Upper lobe of left lung (tissue), 6 donors: ENCODE measurements around the gene GGN. TPM values are rescaled to one million over a fixed set of nuclear protein-coding genes. Genes with fewer than 3 reads are reported as not detected.

ENCODE experiments used
- ATAC-seq, 2 donors: fragments of 200-7000 bp; cut with Tn5 transposase; one replicate each; pipeline ENCODE4 v1.9.1; 2022; ENCODE audit warnings: mild to moderate bottlenecking in 2 of 2, moderate library complexity in 2 of 2; ENCODE audit not compliant: low FRiP score in 2 of 2
- DNase-seq, 2 donors: peaks; one replicate each; pipeline ENCODE4 v3.0.0-alpha.2; 2019 to 2020
- H3K27ac ChIP-seq, 4 donors: fragments of 200-600 bp; sonication (generic); one replicate each; pipeline ENCODE4 v1.5.1; 2016 to 2019
- H3K27me3 ChIP-seq, 4 donors: fragments of 200-600 bp; sonication (generic); one replicate each; pipeline ENCODE4 v1.5.1; 2017 to 2019
- H3K36me3 ChIP-seq, 4 donors: fragments of 200-600 bp; sonication (generic); one replicate each; pipeline ENCODE4 v1.5.1; 2016 to 2019
- H3K4me1 ChIP-seq, 4 donors: fragments of 200-600 bp; sonication (generic); one replicate each; pipeline ENCODE4 v1.5.1; 2018 to 2019
- H3K4me3 ChIP-seq, 4 donors: fragments of 200-600 bp; sonication (generic); one replicate each; pipeline ENCODE4 v1.5.1; 2017 to 2019; ENCODE audit warnings: mild to moderate bottlenecking in 2 of 4, moderate library complexity in 1 of 4
- H3K9me3 ChIP-seq, 4 donors: fragments of 200-600 bp; sonication (generic); one replicate each; pipeline ENCODE4 v1.5.1; 2018 to 2019
- EP300 ChIP-seq, 4 donors: sonication (generic); formaldehyde crosslinking; IDR thresholded peaks; one replicate each; pipeline ENCODE4 v1.5.1; 2017; ENCODE audit warnings: antibody characterized with exemption in 4 of 4, control low read depth in 2 of 4
- POLR2A ChIP-seq, 4 donors: fragments of 450-650 bp; IDR thresholded peaks; one replicate each; pipeline ENCODE4 v1.5.1; 2016 to 2017; ENCODE audit warnings: antibody characterized with exemption in 4 of 4, mild to moderate bottlenecking in 2 of 4
- POLR2AphosphoS5 ChIP-seq, 2 donors: sonication (generic); formaldehyde crosslinking; IDR thresholded peaks; one replicate each; pipeline ENCODE4 v1.5.1; 2017; ENCODE audit warnings: antibody characterized with exemption in 2 of 2
- WGBS, 2 donors: methylation state at CpG; one replicate each; pipeline ENCODE4 v1.1.5; 2017 to 2018; 5-methylcytosine and 5-hydroxymethylcytosine counted together
- total RNA-seq, 6 donors: library from RNA; depleted of rRNA in 4 of 6; stranded (reverse); fragments of >200 nt in 4 of 6; gene quantifications; one replicate each; pipeline versions ENCODE4 v1.1.0 to v1.2.1, GENCODE V29; 2016 to 2021
- TF ChIP-seq, protein P1 (sequence below), 6 experiments: fragments of 450-650 bp in 4 of 6; fragments of 200-600 bp in 2 of 6; sonication (generic) in 2 of 6; IDR thresholded peaks; one replicate each; pipeline ENCODE4 v1.5.1; 2016 to 2019; ENCODE audit warnings: antibody characterized with exemption in 6 of 6
- donor health status: DM: no; HTN: no; CAD: no; lungs with moderate emphysema.
- donor health status: DM: no; HTN: yes; CAD: no; lungs with severe emphysema.

The GGN gene
- total RNA-seq, 6 donors from 2014 or later, result 0.44 to 8.4 (median 0.95) TPM

DNA sequence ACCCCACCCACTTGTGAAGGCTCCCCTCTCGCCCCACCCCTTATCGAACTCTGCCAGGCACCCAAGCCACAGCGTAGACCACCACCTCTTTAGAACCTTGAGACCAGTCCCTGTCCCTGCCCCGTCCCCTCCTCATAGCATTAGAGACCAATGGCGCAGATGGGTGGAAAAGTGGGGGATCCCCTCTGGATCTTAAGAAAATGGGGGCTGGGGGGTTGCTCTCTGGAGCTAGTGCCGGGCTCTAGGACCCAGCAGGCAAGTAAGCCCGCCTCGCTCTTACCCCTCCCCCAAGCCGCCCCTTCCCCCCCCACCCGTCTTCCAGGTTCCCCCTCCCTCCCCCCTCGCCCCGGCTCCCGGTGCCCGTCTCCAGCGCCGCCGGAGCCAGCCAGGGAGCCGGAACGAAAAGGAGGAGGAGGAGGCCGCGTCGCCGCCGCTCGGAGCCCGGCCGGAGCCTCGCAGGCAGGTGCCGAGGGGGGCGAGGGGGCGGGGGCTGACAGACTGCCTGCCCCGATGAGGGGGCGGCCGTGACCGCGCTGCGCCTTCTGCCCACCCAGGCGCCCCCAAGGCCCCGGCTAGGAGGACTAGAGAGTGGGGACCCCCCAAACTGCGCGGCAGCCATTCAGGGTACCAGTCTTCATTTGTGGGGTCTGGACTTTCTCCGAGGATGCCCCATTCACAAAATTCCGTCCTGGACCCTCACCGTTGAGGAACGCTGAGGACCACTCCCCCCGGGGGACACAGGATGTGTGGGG lies 691 bp upstream of the GGN start, which contains the start of gene SPRED3:
Gene SPRED3 (plus strand): TSS at position 349 of the 752 bp plus-strand sequence. CDS start 1,606 bp downstream, outside the sequence.
- ATAC-seq, result no peak
- TF ChIP-seq EP300 (IDR thresholded peaks at IDR 0.05) (no peak), POLR2A (IDR thresholded peaks at IDR 0.05) (no peak), POLR2AphosphoS5 (IDR thresholded peaks at IDR 0.05) (no peak)
- TF ChIP-seq, protein P1, sequence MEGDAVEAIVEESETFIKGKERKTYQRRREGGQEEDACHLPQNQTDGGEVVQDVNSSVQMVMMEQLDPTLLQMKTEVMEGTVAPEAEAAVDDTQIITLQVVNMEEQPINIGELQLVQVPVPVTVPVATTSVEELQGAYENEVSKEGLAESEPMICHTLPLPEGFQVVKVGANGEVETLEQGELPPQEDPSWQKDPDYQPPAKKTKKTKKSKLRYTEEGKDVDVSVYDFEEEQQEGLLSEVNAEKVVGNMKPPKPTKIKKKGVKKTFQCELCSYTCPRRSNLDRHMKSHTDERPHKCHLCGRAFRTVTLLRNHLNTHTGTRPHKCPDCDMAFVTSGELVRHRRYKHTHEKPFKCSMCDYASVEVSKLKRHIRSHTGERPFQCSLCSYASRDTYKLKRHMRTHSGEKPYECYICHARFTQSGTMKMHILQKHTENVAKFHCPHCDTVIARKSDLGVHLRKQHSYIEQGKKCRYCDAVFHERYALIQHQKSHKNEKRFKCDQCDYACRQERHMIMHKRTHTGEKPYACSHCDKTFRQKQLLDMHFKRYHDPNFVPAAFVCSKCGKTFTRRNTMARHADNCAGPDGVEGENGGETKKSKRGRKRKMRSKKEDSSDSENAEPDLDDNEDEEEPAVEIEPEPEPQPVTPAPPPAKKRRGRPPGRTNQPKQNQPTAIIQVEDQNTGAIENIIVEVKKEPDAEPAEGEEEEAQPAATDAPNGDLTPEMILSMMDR (IDR thresholded peaks at IDR 0.05), result no peak

DNA sequence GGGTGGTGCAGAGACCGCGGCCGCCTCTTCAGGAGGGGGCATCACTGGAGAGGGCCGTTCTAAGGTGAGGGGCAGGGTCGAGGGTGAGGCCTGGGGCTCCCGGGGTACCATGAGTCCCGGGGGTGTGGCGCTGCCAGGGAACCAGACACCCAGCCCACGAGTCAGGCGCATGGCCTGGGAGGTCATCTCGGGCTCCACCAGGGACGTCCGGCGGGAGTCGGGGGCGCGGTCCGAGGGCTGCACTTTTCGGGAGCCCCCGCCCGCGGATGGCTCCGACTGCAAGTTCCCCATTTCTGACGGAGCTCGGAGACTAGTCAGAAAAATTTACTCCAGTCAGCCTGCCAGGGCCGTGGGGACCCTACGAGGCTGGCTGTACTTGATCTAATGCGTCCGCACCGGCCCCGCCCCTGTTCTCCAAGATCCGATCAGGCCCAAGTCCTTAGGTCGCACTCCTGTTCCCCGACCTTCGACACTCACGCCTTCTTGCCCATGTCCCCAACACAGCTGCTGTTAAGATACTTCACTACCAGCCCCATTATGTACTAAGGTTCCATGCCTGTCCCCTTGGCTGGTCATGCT lies 774 bp downstream of the GGN start:
- H3K27ac ChIP-seq, result peak overlapping the region in 2 of 4 donors; percentile 51 to 82
- no peaks in the 10 kb centered on the region for H3K9me3 ChIP-seq
- H3K4me3 ChIP-seq, result peak overlapping the region in 3 of 4 donors; percentile 54 to 65 (median 62)
- peaks cover 33 to 44% (median 38%) of the 10 kb centered on the region in 4 donors for H3K4me1 ChIP-seq
- TF ChIP-seq POLR2AphosphoS5 (IDR thresholded peaks at IDR 0.05) (no peak), POLR2A (IDR thresholded peaks at IDR 0.05) (no peak), EP300 (IDR thresholded peaks at IDR 0.05) (no peak)
- TF ChIP-seq, protein P1 (IDR thresholded peaks at IDR 0.05), result no peak
- H3K27me3 ChIP-seq, result peaks cover 0 to 18% (median 3%) of the 10 kb centered on the region in 4 donors
- DNase-seq, result peak in 1 of 2 donors; percentile 86
- H3K36me3 ChIP-seq, result peaks cover 9 to 34% (median 26%) of the 10 kb centered on the region in 4 donors
- 4 to 7% methylated on average over 11 to 19 of the region's 36 CpGs for WGBS, 2 donors
- ATAC-seq, result peak in 1 of 2 donors; percentile 16

More for the DNA sequence above, 691 bp upstream of the GGN start, which contains the start of gene SPRED3:
- Histone ChIP-seq H3K9me3 (no peaks in the 10 kb centered on the region), H3K4me1 (peaks cover 33 to 44% (median 38%) of the 10 kb centered on the region in 4 donors), H3K27me3 (peaks cover 0 to 18% (median 3%) of the 10 kb centered on the region in 4 donors), H3K27ac (peak within 1 kb of the TSS; percentile 51 to 82 (median 68)), H3K36me3 (peaks cover 2 to 20% (median 12%) of the 10 kb centered on the region in 4 donors), H3K4me3 (peak within 1 kb of the TSS; percentile 53 to 65 (median 58))
- 0 to 4% methylated on average over 9 to 32 of the region's 46 CpGs for WGBS, 2 donors
- peak; percentile 40 to 88 for DNase-seq

DNA sequence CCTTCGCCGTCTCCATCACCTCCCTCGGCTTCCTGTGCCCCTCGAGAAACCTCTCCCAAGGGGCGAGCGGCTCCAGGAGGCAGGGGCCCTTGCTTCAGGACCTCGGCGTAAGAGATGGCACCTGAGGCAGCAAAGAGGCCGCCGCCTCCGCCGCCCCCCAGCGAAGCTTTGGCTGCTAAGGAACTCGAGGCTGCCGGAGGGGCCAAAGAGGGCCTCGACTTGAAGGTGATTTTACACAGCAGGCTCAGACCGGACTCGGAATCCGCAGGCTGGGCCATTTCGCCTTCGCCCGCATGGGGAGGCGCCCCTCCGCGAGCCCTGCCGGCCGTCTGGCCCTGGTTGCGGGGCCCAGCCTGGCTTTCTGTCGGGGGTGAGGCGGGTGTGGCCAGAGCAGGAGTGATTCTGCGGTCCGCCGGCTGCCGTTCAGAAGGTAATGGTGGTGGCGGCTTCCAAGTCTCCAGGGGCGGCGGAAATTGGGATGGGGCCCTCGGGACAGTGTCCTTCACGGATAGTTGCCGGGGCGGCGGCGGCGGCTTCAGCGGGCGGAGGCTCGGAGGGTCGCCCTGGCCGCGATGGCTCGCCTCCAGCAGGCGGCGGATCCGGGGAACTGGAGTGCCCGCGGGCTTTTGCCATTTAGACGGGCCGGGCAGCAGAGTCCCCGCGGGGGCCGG lies 1.4 kb downstream of the GGN start:
- H3K27me3 ChIP-seq, result peaks cover 0 to 18% (median 3%) of the 10 kb centered on the region in 4 donors
- TF ChIP-seq POLR2A (IDR thresholded peaks at IDR 0.05) (no peak), POLR2AphosphoS5 (IDR thresholded peaks at IDR 0.05) (no peak)
- no peak overlapping the region for H3K27ac ChIP-seq

DNA sequence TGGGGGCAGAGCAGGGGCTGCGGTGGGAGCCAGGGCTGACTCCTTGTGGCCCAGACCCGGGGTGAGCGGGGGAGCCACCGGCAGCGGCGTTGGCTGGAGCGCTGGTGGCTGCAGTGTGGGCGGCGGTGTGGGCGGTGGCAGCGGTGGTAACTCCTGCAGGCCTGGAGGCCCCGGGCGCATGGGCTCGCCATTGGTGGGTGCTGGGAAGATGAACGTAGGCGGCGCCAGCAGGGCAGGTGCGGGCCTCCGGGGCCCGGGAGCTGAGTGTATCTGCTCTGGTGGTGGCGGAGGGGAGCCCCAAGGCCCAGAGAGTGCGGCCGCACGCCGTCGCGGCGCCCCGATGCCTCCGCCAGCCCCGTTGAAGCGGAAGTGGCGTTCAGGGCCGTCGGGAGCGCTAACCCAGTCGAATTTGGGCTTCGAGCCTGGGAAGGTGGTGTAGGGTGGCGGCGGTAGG lies 2.0 kb downstream of the GGN start:
- DNase-seq (peak in 1 of 2 donors; percentile 86), ATAC-seq (no peak)
- no peaks in the 10 kb centered on the region for H3K9me3 ChIP-seq
- peaks cover 0 to 18% (median 3%) of the 10 kb centered on the region in 4 donors for H3K27me3 ChIP-seq
- H3K4me1 ChIP-seq, result peaks cover 33 to 44% (median 38%) of the 10 kb centered on the region in 4 donors
- peaks cover 17 to 47% (median 39%) of the 10 kb centered on the region in 4 donors for H3K36me3 ChIP-seq
- 64 to 75% methylated on average over 39 to 40 of the region's 40 CpGs for WGBS, 2 donors
- no peak overlapping the region for H3K27ac ChIP-seq
- no peak for TF ChIP-seq POLR2A (IDR thresholded peaks at IDR 0.05)
- TF ChIP-seq POLR2AphosphoS5 (IDR thresholded peaks at IDR 0.05), result no peak
- no peak for TF ChIP-seq EP300 (IDR thresholded peaks at IDR 0.05)
- TF ChIP-seq, protein P1 (IDR thresholded peaks at IDR 0.05), result no peak
- H3K4me3 ChIP-seq, result no peak overlapping the region

More for the DNA sequence above, 1.4 kb downstream of the GGN start:
- Histone ChIP-seq H3K4me3 (peak overlapping the region in 3 of 4 donors; percentile 54 to 65 (median 62)), H3K36me3 (peaks cover 14 to 41% (median 33%) of the 10 kb centered on the region in 4 donors), H3K9me3 (no peaks in the 10 kb centered on the region), H3K4me1 (peaks cover 33 to 44% (median 38%) of the 10 kb centered on the region in 4 donors)
- ATAC-seq, result no peak
- peak in 1 of 2 donors; percentile 87 for DNase-seq
- WGBS, 2 donors, result 65 to 77% methylated on average over 11 to 47 of the region's 61 CpGs
